ENCODE measurements around the gene CTIF. TPM values are rescaled to one million over a fixed set of nuclear protein-coding genes. Genes with fewer than 3 reads are reported as not detected.

The CTIF gene
- polyA plus RNA-seq, 1 donor from 2014 or later, result 50.2 TPM

- H3K9me3 ChIP-seq (ENCODE audit: low read length), result no peaks in the 10 kb centered on the region
- no peaks in the 10 kb centered on the region for H3K36me3 ChIP-seq (ENCODE audit: insufficient read depth, low read length)
- no peaks in the 10 kb centered on the region for H3K79me2 ChIP-seq (replicated peaks; ENCODE audit: insufficient read depth, low read length)
- H3K9me2 ChIP-seq (ENCODE audit: insufficient read depth, low read length), result no peaks in the 10 kb centered on the region
- H3K27me3 ChIP-seq (ENCODE audit: insufficient read depth, low read depth, low read length), result no peaks in the 10 kb centered on the region
- H3F3A ChIP-seq (ENCODE audit: insufficient read depth, low read length, poor library complexity, severe bottlenecking), result no peaks in the 10 kb centered on the region
- no peak overlapping the region for H3K9ac ChIP-seq (ENCODE audit: low read length)
- H3K4me3 ChIP-seq (ENCODE audit: low read length), result no peak overlapping the region
- H2AFZ ChIP-seq (ENCODE audit: low read depth, low read length), result no peak overlapping the region
- H4K20me1 ChIP-seq (ENCODE audit: insufficient read depth), result no peaks in the 10 kb centered on the region
- no peak overlapping the region for H3K4me2 ChIP-seq (ENCODE audit: low read length)
- no peak overlapping the region for H3K27ac ChIP-seq (ENCODE audit: low read length)
- TF ChIP-seq POLR2AphosphoS5 (IDR thresholded peaks at IDR 0.05), result no peak
- TF ChIP-seq MXI1 (conservative IDR thresholded peaks at IDR 0.05; ENCODE audit: poor library complexity, severe bottlenecking), result no peak
- TF ChIP-seq EZH2 (IDR thresholded peaks at IDR 0.05; ENCODE audit: borderline replicate concordance, insufficient read depth, low read length, poor library complexity, severe bottlenecking), result no peak
- no peak for TF ChIP-seq REST (IDR thresholded peaks at IDR 0.05; ENCODE audit: borderline replicate concordance)
- no peak for TF ChIP-seq RAD21 (conservative IDR thresholded peaks at IDR 0.05)
- no peak for TF ChIP-seq CTCF (IDR thresholded peaks at IDR 0.05; ENCODE audit: poor library complexity, severe bottlenecking)
- TF ChIP-seq TAF1 (IDR thresholded peaks at IDR 0.05; ENCODE audit: low read depth), result no peak
- TF ChIP-seq EP300 (conservative IDR thresholded peaks at IDR 0.05; ENCODE audit: poor library complexity, severe bottlenecking), result no peak
- TF ChIP-seq SMC3 (conservative IDR thresholded peaks at IDR 0.05; ENCODE audit: poor library complexity), result no peak
Observed at GRCh38 chr18:48833701-48834412, 295.0 kb downstream of the CTIF start.

- Histone ChIP-seq H3K9me2 (ENCODE audit: insufficient read depth, low read length) (no peaks in the 10 kb centered on the region), H3F3A (ENCODE audit: insufficient read depth, low read length, poor library complexity, severe bottlenecking) (no peaks in the 10 kb centered on the region), H2AFZ (ENCODE audit: low read depth, low read length) (no peak overlapping the region), H3K9me3 (ENCODE audit: low read length) (no peaks in the 10 kb centered on the region), H3K27ac (ENCODE audit: low read length) (no peak overlapping the region), H3K9ac (ENCODE audit: low read length) (no peak overlapping the region), H4K20me1 (ENCODE audit: insufficient read depth) (no peaks in the 10 kb centered on the region), H3K27me3 (ENCODE audit: insufficient read depth, low read depth, low read length) (no peaks in the 10 kb centered on the region), H3K36me3 (ENCODE audit: insufficient read depth, low read length) (no peaks in the 10 kb centered on the region), H3K4me2 (ENCODE audit: low read length) (no peak overlapping the region), H3K79me2 (replicated peaks; ENCODE audit: insufficient read depth, low read length) (no peaks in the 10 kb centered on the region), H3K4me3 (ENCODE audit: low read length) (no peak overlapping the region)
- TF ChIP-seq CTCF (IDR thresholded peaks at IDR 0.05; ENCODE audit: poor library complexity, severe bottlenecking) (no peak), EZH2 (IDR thresholded peaks at IDR 0.05; ENCODE audit: borderline replicate concordance, insufficient read depth, low read length, poor library complexity, severe bottlenecking) (no peak), EP300 (conservative IDR thresholded peaks at IDR 0.05; ENCODE audit: poor library complexity, severe bottlenecking) (no peak), REST (IDR thresholded peaks at IDR 0.05; ENCODE audit: borderline replicate concordance) (no peak), SMC3 (conservative IDR thresholded peaks at IDR 0.05; ENCODE audit: poor library complexity) (no peak), MXI1 (conservative IDR thresholded peaks at IDR 0.05; ENCODE audit: poor library complexity, severe bottlenecking) (no peak)
Observed at GRCh38 chr18:48834413-48835031, 295.7 kb downstream of the CTIF start.

Measured in neural cell (in vitro differentiated cells).